GM10847 (cell line): ENCODE data around the gene FAM114A2.
A peak's percentile ranks its signal among the peaks of the same experiment; 100 is the strongest.

Source experiments
- POLR2A ChIP-seq: IDR thresholded peaks from 2 replicates; pipeline ENCODE4 v1.6.1; 2011; ENCODE audit not compliant: insufficient read length; ENCODE audit errors: extremely low read depth

Gene FAM114A2

DNA sequence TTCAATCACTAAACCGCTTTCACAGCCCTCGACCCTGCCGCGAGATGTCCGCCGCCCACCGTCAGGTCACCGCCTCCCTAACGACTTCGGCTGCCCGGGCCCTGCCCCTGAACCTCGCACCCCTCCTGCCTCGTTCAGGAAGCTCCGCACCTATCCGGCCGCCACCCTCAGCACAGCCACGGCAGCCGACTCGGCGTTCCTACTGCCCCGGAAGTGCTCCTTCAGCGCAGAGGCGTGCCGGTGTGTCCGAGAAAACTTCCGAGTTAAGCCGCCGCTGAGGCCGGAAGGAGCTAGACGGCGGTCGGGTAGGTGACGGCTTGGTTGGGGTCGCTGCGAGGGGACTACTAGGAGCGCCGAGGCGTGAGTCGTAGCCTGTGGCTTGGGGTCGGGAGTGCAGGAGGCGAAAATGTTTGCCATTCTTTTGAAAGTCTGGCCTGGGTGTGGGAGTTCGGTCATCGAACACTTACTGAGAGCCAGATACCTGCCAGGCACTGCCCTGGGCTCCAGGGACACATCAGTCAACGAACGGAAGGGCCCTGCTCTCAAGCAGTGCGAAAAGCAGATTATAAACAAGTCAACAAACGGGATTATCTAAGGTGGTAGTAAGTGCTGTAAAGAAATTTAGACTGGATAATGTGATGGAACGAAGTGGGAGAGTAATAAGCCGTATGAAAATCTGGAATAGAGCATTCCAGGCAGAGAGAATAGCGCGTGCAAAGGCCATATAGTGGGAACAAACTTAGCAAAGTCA is at the start of gene FAM114A2, which contains the start of gene MFAP3:
TSS of gene FAM114A2 (minus strand) at position 204 of the 751 bp plus-strand sequence. CDS start 3,957 bp downstream, outside the sequence.
TSS of gene MFAP3 (plus strand) at position 261 of the 751 bp plus-strand sequence. CDS start 10,756 bp downstream, outside the sequence.
- TF ChIP-seq POLR2A = peak; percentile 95

DNA sequence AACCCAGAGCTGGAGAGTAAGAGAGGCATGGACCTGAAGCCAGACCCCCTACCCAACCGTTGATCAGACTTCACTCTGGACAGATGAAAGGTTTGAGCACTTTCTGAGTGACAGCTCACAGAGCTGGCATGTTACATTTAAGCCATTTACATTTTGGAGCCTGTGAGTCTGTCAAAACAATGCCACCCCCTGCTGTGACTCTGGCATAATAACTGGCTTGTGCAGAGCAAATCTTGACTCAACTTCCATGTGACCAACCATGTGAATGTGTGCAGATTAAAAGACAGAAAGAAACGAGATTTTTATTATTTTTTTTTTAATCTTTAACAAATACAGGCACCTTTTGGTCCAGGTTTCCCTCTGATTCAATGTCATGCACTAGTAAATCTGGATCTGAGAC is 48.5 kb upstream of the FAM114A2 start:
- no peak for TF ChIP-seq POLR2A

GRCh38 chr5:154086641-154087040 is 47.9 kb upstream of the FAM114A2 start:
- no peak for TF ChIP-seq POLR2A

GRCh38 chr5:154086146-154086545 is 47.4 kb upstream of the FAM114A2 start:
- TF ChIP-seq POLR2A = no peak

DNA sequence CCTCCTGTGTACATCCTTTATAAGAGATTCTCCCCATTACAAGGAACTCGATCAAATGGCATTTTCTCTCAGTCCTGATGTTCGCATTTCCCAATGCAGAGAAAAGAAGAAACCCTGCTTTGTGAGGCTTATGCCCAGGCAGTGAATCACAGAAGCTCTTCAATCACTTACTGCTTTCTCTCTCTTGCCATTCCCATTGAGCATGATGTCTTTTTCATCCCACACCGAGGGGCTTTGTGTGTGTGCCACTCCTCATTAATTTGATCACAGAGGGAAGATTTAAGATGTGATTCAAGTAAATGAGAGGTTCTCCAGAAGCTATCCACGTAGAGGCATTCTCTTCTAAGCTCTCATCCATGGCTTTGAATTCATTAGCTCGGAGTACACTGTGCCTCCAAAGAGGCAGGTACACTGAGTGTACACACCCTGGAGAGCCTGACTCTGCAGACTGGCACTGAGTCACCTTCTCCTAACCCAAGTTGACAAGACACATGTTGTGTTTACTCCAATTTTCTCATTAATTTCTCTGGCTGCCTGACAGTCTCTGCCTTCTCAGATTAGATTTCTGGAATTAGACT is 45.4 kb upstream of the FAM114A2 start:
- no peak for TF ChIP-seq POLR2A

- no peak for TF ChIP-seq POLR2A
Observed at GRCh38 chr5:154081246-154081645, 42.5 kb upstream of the FAM114A2 start.

GRCh38 chr5:154078272-154078671 is 39.6 kb upstream of the FAM114A2 start:
- no peak for TF ChIP-seq POLR2A

DNA sequence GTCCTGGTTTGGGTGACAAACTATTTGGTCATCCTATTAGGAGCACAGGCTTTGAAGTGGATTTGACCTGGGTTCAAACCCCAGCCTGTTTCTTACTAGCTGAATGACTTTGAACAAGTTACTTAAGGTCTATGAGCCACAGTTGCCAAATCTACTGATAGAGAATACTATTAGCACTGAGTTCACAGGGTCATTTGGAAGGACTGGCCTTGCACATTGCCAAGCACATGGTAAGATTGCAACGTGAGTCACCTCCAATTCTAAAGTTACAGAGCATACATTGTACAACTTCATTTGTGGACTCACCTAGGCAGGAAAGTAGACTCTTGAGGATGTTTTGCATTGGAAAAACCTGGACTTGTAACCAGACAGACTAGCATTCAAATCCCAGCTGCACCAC is 39.0 kb upstream of the FAM114A2 start:
- TF ChIP-seq POLR2A = no peak

DNA sequence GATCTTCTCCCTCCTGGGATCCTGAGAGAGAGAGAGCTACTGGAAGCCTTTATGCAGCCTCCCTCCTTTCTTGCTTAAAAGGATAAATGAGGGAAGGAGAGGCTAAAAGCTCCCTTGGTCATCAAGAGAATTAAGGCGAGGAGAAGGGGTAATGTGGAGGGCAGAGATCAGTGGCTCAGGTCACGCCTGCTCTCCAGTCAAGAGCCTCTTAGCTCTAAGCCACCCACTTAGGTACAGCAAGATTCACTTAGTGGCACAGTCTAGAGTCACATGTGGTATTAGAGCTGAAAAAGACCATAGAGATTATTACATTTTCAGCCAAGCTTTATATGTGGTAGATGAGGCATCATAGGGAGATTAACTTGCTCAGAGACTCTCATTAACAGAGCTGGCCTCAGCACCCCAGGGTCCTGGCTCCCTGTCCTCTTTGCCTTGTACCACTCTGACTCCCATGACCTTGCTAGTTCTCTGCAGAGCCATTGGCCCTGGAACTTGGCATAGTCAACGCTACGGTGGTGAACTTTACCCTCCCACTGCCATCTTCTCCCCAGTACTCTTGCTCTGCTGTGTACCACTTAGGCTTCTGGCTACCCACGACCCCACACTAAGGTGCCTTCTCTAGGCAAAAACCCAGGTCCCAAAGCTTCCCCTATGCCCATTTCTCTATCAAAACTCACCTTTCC is 37.7 kb upstream of the FAM114A2 start:
- TF ChIP-seq POLR2A = no peak

- TF ChIP-seq POLR2A = no peak
Observed at GRCh38 chr5:154072414-154073171, 33.9 kb upstream of the FAM114A2 start.

GRCh38 chr5:154071799-154072413 is 33.2 kb upstream of the FAM114A2 start:
- TF ChIP-seq POLR2A = no peak

GRCh38 chr5:154065971-154066370 is 27.3 kb upstream of the FAM114A2 start:
- no peak for TF ChIP-seq POLR2A

DNA sequence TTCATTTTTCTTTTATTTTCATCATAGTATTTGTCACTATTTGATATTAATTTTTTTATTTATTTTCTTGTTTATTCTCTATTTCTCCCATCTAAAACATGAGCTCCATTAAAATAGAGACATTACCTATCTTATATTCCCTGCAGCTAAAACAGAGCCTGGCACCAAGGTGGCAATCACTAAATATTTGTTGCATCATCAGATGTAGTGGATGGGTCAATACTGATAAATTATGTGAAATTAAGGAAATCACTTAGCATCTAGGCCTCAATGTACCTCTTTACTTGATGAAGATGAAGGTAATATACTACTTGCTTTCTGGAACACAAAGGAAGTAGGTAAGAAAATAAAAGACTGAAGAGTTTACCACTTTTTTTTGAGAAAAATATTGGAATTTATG is 24.7 kb upstream of the FAM114A2 start:
- TF ChIP-seq POLR2A = no peak

DNA sequence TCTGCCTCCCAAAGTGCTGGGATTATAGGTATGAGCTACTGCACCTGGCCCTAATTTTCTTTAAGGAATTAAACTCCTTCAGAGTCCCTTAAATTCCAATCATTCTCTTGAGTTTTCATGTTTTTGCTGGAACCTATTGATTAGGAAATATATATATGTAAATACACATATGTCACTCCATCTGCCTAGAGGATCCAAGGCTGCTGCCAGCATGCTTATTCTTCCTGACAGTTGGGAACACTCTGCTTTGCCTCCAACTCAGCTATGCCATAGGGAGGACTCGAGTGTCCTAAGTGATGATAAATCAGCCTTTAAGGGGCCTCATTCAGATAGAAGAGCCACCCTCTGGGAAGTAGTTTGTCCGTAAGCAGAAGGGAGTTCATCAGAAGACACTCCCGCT is 21.9 kb upstream of the FAM114A2 start:
- TF ChIP-seq POLR2A = no peak

GRCh38 chr5:154059583-154059982 is 20.9 kb upstream of the FAM114A2 start:
- TF ChIP-seq POLR2A = no peak

DNA sequence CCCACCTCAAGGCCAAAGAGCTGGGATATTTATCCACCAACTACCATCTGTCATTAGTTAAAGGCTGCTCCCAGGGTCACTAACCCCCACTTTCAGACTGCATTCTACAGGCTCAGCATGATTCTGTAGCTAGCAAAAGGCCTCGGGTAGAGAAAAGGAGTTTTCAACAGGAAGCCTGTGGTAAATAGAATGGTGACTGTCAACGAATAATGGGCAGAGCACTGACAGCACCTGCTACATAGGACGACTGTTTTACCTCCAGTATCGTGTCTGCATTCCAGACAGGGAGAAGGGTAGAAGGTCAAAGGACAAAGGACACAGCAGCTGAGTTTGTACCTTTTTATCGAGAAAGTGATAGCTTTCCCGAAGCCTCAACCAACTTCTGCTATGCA is 20.3 kb upstream of the FAM114A2 start:
- TF ChIP-seq POLR2A = no peak
